Measurements from ENCODE around the gene ZFHX3. TPM values are rescaled to one million over a fixed set of nuclear protein-coding genes. Genes with fewer than 3 reads are reported as not detected.

ZFHX3 gene
- total RNA-seq, 1 experiment from 2014 or later, result 1.5 TPM

DNA sequence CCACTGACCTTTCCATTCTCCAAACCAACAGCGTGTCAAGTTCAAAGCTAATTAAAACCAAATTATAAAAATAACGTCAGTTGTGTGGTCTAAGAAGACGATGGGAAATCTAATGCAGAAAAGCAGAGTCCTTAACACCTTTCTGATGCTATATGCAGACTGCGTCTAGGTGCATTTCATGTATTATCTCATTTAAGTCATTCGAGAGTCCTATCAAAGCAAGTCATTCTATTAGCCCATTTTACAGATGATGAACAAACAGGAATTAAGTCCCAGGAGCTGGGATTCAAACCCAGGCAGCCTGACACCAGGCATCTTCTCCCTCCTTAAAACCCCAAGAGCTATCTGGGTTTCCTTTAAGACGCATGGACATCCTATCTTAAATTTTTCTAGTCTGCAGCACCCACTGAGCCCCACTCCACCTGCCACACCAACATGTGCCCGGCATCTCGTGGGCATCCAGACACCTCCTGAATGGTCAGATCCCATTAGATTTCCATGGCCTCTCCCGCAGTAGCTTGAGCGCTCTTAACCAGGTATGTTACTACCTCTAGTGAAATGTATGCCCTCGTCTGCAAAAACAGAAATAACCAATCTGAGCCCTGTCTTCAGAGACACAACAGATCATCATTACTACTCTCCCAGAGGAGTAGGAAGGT, 115.1 kb downstream of the ZFHX3 start:
- H2BK20ac ChIP-seq (ENCODE audit: low read depth, low read length, poor library complexity, severe bottlenecking), result no peak overlapping the region
- Mint-ChIP-seq H3K4me3 (no peak overlapping the region), H3K36me3 (ENCODE audit: insufficient read depth in 1 of 3, low read depth in 3 of 3) (no peaks in the 10 kb centered on the region), H3K27ac (0 out of 7 replicates have a peak overlapping the region, but pooled peaks of 1 of the 3 experiments have one; percentile 12), H3K27me3 (ENCODE audit: low read depth) (peaks cover 2% of the 10 kb centered on the region; the same call in 1 of the 2 replicates), H3K9me3 (peaks cover 0 to 4% of the 10 kb centered on the region in 2 experiments; a peak in 2 of 5 replicates), H3K4me1 (peaks cover 33 to 40% of the 10 kb centered on the region in 2 experiments)
- TF ChIP-seq, protein P1, sequence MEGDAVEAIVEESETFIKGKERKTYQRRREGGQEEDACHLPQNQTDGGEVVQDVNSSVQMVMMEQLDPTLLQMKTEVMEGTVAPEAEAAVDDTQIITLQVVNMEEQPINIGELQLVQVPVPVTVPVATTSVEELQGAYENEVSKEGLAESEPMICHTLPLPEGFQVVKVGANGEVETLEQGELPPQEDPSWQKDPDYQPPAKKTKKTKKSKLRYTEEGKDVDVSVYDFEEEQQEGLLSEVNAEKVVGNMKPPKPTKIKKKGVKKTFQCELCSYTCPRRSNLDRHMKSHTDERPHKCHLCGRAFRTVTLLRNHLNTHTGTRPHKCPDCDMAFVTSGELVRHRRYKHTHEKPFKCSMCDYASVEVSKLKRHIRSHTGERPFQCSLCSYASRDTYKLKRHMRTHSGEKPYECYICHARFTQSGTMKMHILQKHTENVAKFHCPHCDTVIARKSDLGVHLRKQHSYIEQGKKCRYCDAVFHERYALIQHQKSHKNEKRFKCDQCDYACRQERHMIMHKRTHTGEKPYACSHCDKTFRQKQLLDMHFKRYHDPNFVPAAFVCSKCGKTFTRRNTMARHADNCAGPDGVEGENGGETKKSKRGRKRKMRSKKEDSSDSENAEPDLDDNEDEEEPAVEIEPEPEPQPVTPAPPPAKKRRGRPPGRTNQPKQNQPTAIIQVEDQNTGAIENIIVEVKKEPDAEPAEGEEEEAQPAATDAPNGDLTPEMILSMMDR (conservative IDR thresholded peaks at IDR 0.05), result no peak
- H2AFZ ChIP-seq (ENCODE audit: low read length), result no peak overlapping the region
- WGBS (ENCODE audit: extremely low coverage, insufficient read length, low lambda C conversion rate), result no CpG with 5 or more reads among the region's 11 CpGs
- no peak overlapping the region for H4K8ac ChIP-seq (replicated peaks; ENCODE audit: insufficient read length, low read depth, low read length)
- H4K20me1 ChIP-seq (ENCODE audit: control insufficient read depth, insufficient read depth, insufficient read length), result no peaks in the 10 kb centered on the region
- no peaks in the 10 kb centered on the region for H3K23me2 ChIP-seq (ENCODE audit: insufficient read length, low read depth, low read length, poor library complexity, severe bottlenecking)
- no peak overlapping the region for H2BK12ac ChIP-seq (ENCODE audit: insufficient read length, low read depth, low read length)
- H2BK120ac ChIP-seq (ENCODE audit: low read depth, low read length, poor library complexity, severe bottlenecking), result no peak overlapping the region
- peaks cover 5% of the 10 kb centered on the region; the same call in 1 of the 2 replicates for H3K4me1 ChIP-seq (ENCODE audit: insufficient read depth, low read length)
- DNase-seq, result no peak
- no peak overlapping the region for H3K18ac ChIP-seq (ENCODE audit: insufficient read length, low read depth, low read length)
- H2BK5ac ChIP-seq (ENCODE audit: insufficient read length, low read length), result no peak overlapping the region
- no peak overlapping the region for H3K14ac ChIP-seq (ENCODE audit: insufficient read depth, low read length)
- no peak overlapping the region for H3K4me2 ChIP-seq (ENCODE audit: insufficient read depth, insufficient read length, low read length)
- no peak overlapping the region for H2BK15ac ChIP-seq (ENCODE audit: low read depth, low read length)
- no peak overlapping the region for H3K56ac ChIP-seq (ENCODE audit: insufficient read length, low read depth, low read length)
- no peak overlapping the region for H4K5ac ChIP-seq (ENCODE audit: insufficient read length, low read depth, low read length)
- H3K23ac ChIP-seq (ENCODE audit: insufficient read length, low read depth, low read length), result no peak overlapping the region
- no peaks in the 10 kb centered on the region for H3K79me1 ChIP-seq (ENCODE audit: insufficient read depth, low read depth, low read length, poor library complexity, severe bottlenecking)
- no peaks in the 10 kb centered on the region for H3K79me2 ChIP-seq (ENCODE audit: insufficient read depth, low read length)
- no peaks in the 10 kb centered on the region for H3K9me3 ChIP-seq (ENCODE audit: control insufficient read depth, low read depth, low read length)
- no peak overlapping the region for H2AK5ac ChIP-seq (ENCODE audit: insufficient read length, low read length)
- H3T11ph ChIP-seq (ENCODE audit: low read length), result no peak overlapping the region
- H3K27ac ChIP-seq (ENCODE audit: insufficient read length, low read depth, low read length), result no peak overlapping the region
- H3K9ac ChIP-seq (ENCODE audit: extremely low read depth, insufficient read length, low read length), result no peak overlapping the region
- H3K27me3 ChIP-seq (ENCODE audit: insufficient read depth, low read length), result no peaks in the 10 kb centered on the region
- H3K4ac ChIP-seq (ENCODE audit: low read depth, low read length), result no peak overlapping the region
- H4K91ac ChIP-seq (ENCODE audit: insufficient read length, low read depth, low read length), result no peak overlapping the region

Measured in H9 (cell line).